ENCODE data around the gene TBCK.

GRCh38 chr4:106036848-106037247, 279.2 kb downstream of the TBCK start:
- TF ChIP-seq CTCF (IDR thresholded peaks at IDR 0.05; ENCODE audit: insufficient read depth, low read depth, low read length): no peak
- no peak for TF ChIP-seq EZH2 (IDR thresholded peaks at IDR 0.05; ENCODE audit: insufficient read depth, low read length)

Data from astrocyte (in vitro differentiated cells and primary cell).